GM18858 (cell line): ENCODE measurements around the gene USP35.
"Not testable (repeated sequence)": the region's sequence is repeated elsewhere in the genome, so short reads cannot be mapped to it uniquely, and the experiment has no call there.

Experiments used
- ATAC-seq: cut with Tn5 transposase; IDR thresholded peaks from one replicate; pipeline ENCODE4 v1.9.1; 2021; ENCODE audit not compliant: unreplicated experiment

The USP35 gene

DNA sequence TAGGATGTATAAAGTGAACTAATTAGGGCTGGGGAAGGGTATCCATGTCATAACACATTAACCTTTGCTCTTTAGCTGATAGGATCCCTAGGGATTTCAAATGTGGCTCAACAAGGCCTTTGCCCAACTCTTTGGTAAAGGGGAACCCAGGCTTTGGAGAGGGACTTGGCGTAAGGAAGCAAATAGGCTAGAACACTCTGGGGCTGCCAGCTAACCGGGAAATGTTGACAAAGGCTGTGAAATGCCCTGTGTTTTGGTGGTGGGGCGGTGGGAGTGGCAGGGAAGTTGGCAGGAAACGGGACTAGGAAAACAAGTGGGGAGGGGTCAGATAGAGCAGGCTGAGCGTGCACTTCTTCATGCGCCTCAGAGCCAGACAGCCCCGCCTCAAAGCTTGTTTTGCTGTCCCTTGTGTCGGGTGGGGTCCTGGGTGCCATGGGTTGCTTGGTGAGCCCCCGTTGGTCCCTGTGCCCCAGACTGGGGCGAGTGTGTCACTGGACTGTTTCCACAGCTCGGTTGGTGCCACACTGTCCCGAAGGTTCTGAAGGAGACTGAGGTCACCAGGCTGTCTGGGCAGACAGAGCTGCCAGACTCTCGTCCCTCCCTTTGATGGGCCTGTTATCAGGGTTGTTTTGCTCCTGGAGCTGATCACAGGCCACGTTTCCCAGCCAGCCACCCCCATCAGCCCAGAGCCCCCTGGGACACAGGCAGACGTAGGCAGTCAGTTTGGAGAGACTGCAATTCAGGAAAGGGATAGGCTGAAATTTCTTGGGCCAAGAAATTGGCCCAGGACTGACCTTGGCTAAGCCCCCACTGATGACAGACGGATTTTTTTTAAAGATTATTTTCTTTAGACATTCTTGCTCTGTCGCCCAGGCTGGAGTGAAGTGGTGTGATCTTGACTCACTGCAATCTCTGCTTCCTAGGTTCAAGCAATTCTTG is 19.9 kb upstream of the USP35 start:
- no peak for ATAC-seq

DNA sequence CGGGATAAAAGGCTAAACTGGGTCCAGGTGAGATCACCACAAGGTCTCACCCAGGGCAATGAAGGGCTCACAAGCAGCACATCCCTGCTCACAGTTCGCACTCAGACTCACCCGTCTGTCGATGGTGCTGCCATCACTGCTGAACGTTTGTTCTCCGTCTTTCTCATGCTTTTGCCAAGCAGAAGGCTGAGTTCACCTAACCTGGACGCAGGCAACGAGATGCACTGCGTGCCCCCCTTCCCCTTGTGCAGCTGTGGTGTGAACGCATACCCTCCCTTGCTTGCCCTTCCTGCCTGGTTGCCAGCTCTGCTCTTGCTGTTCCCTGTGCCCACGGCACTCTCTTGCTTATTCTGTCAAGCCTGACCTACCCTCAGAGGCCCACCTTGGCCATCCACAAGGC is 18.3 kb upstream of the USP35 start:
- no peak for ATAC-seq

DNA sequence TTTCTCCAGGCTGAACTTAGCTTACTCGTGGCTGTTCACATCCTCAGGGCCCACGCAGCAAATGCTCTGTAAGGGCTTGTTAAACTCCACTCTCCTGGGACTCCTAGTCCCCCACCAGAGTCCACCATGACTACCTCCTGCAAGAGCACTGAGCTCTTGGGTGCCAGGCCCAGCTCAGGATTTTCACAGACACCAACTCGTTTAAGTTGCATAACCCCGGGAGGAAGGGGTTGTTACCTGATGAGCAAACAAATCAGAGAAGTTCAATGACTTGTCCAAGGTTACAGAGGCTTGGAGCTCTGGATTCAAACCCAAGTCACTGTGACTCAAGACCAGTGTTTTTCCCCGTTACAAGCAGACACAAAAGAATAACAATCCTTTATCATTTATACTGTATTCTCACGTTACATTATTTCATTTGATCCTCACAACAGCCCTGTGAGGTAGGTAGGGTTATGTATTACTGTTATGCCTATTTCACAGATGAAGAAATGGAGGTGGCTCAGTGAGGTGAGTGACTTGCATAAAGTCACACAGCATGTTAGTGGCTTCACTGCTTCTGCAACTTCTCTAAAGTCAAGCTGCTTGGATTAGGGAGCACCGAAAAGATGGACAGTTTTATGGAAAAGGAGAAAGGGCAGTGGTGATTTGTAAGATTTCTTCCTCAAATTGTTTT is 17.7 kb upstream of the USP35 start:
- ATAC-seq: no peak

GRCh38 chr11:78171951-78172350 is 16.8 kb upstream of the USP35 start:
- ATAC-seq: no peak

- ATAC-seq: not testable (repeated sequence)
Measured at GRCh38 chr11:78175862-78176261, 12.9 kb upstream of the USP35 start.

- ATAC-seq: no peak
Measured at GRCh38 chr11:78176605-78177141, 12.0 kb upstream of the USP35 start.

- ATAC-seq: no peak
Measured at GRCh38 chr11:78177216-78177615, 11.5 kb upstream of the USP35 start.

GRCh38 chr11:78179459-78180071 is 9.2 kb upstream of the USP35 start:
- ATAC-seq: no peak

DNA sequence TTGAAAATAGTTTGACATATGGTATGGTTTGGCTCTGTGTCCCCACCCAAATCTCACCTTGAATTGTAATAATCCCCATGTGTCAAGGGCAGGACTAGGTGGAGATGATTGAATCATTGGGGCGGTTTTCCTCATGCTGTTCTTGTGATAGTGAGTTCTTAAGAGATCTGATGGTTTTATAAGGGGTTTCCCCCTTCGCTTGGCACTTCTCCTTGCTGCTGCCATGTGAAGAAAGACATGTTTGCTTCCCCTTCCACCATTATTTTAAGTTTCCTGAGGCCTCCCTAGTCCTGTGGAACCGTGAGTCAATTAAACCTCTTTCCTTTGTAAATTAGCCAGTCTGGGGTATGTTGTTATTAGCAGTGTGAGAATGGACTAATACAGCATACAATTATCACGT is 8.0 kb upstream of the USP35 start:
- no peak for ATAC-seq

DNA sequence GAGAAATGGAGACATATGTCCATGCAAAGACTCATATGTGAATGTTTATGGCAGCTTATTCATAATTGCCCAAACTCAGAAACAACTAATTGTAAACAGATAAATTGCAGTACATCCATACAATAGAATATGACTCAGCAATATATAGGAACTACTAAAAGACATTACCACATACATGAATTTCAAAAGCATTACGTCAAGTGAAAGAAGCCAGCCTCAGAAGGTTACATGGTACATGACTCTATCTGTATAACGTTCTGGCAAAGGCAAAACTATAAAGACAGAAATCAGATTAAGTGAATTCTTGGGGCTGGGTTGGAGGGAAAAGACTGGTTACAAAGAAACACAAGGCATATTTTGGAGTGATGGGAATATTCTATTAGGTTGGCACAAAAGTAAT is 7.5 kb upstream of the USP35 start:
- no peak for ATAC-seq

- peak; percentile 12 for ATAC-seq
Measured at GRCh38 chr11:78187366-78188285, 1.1 kb upstream of the USP35 start.

DNA sequence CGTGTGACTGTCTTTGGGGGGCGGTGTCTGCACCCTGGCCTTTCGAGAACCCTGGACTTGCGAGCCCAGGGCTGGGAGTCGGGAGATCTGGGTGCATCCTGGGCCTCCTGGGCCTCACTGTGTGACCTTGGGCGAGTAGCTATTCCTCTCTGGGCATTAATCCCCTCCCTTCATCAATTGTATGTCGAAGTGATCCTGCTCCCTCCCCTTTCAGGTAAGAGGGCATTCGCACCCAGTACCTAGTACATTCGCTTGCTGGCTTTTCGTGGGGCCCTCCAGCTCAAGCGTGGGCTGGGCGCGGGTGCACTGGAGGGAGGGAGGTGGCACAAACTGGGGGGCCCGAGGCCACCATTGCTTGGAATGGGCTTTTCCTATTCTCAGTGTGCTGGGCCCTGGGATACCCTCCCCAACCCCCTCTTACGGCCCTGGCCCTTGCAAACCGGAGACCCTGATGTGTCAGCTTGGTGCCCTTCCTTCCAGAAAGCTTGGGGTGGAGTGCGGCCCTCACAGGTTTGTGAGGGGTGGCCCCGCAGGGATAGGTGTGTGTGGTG is 530 bp downstream of the USP35 start:
- no peak for ATAC-seq

DNA sequence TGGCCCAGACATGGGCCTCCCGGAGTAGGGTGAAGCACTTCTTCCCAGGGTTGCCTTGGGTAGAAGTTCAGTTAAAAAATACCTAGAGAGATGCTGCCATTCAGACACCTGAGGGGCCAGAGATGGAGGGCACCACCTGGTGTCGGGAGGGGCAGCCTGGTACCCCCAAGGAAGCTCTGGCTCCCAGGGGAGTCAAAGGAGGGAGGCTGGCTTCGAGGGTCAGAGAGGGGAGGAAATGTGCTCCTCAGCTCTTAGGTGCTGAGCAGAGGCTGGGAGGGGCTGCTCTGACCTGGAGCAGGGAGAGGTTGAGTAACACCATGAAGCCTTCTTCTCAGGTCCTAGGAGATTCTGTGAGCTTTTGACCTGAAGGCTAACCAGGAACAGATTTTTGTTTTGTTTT is 1.1 kb downstream of the USP35 start:
- no peak for ATAC-seq

- ATAC-seq: no peak
Measured at GRCh38 chr11:78190374-78190773, 1.7 kb downstream of the USP35 start.

- ATAC-seq: no peak
Measured at GRCh38 chr11:78190871-78191538, 2.3 kb downstream of the USP35 start.

DNA sequence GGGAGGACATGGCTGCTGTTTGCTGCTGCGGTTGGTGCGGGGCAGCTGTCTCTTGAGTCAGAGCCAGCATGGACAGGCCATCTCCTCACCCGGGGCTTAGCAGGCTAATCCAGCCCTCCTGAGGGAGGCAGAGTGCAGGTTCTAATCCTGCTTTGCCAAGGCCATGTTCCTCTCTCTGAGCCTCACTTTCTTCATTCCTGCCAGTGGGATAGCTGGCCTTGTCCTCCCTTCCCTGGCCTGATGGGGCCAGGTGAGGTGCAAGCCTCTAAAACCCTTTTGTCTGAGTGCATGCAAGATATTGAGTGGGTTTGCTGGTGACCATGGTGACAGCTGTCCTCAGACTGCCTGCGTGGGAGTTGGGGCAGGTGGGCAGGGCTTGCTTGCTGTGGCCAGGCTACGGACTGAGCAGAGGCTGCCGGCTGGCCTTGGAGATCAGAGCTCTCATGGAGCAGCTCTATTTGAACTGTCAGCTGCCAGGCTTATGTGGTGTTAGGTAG is 3.6 kb downstream of the USP35 start:
- ATAC-seq: no peak

GRCh38 chr11:78192911-78193351 is 4.2 kb downstream of the USP35 start:
- no peak for ATAC-seq

DNA sequence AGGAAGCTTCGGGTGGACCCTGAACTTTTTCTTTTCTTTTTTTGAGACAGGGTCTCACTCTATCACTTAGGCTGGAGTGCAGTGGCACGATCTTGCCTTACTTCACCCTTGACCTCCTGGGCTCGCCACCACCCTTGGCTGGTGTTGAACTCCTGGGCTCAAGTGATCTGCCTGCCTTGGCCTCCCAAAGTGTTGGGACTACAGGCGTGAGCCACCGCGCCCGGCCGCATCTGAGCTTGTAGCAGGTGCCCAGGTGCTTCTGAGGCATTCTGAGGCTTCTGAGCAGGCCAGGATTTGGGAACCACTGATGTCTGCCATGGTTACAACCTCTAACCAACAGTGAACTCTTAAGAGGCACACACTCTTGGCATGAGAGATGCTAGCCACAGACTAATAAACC is 5.1 kb downstream of the USP35 start:
- ATAC-seq: no peak

- no peak for ATAC-seq
Measured at GRCh38 chr11:78194490-78194889, 5.8 kb downstream of the USP35 start.
